Measurements from ENCODE around the gene OTP.

Gene OTP

GRCh38 chr5:77637998-77638762, at the start of gene OTP:
TSS of gene OTP (minus strand) at chr5:77638713. CDS start at chr5:77638549, 164 bp downstream.
- DNase-seq: no peak

- DNase-seq: no peak
Observed at GRCh38 chr5:77683171-77683732, 44.7 kb upstream of the OTP start.

GRCh38 chr5:77670526-77670925, 32.0 kb upstream of the OTP start:
- DNase-seq: no peak

- DNase-seq: no peak
Observed at GRCh38 chr5:77669677-77670076, 31.2 kb upstream of the OTP start.

GRCh38 chr5:77663090-77663863, 24.8 kb upstream of the OTP start:
- no peak for DNase-seq

- DNase-seq: no peak
Observed at GRCh38 chr5:77662635-77663034, 24.1 kb upstream of the OTP start.

- DNase-seq: no peak
Observed at GRCh38 chr5:77658662-77659061, 20.1 kb upstream of the OTP start.

GRCh38 chr5:77651343-77651742, 12.8 kb upstream of the OTP start:
- DNase-seq: no peak

- no peak for DNase-seq
Observed at GRCh38 chr5:77650686-77651085, 12.2 kb upstream of the OTP start.

- no peak for DNase-seq
Observed at GRCh38 chr5:77649776-77650175, 11.3 kb upstream of the OTP start.

GRCh38 chr5:77645995-77646639, 7.6 kb upstream of the OTP start:
- no peak for DNase-seq

- DNase-seq: no peak
Observed at GRCh38 chr5:77645158-77645994, 6.9 kb upstream of the OTP start.

- DNase-seq: no peak
Observed at GRCh38 chr5:77644371-77645157, 6.1 kb upstream of the OTP start.

- DNase-seq: no peak
Observed at GRCh38 chr5:77643654-77644370, 5.3 kb upstream of the OTP start.

- no peak for DNase-seq
Observed at GRCh38 chr5:77642738-77643653, 4.5 kb upstream of the OTP start.

- DNase-seq: no peak
Observed at GRCh38 chr5:77641963-77642737, 3.6 kb upstream of the OTP start.

GRCh38 chr5:77641397-77641943, 3.0 kb upstream of the OTP start:
- no peak for DNase-seq

GRCh38 chr5:77640589-77641396, 2.3 kb upstream of the OTP start:
- no peak for DNase-seq

All from hippocampal formation (tissue), 2 donors.